GM04503 (cell line): ENCODE data around the gene MIA2.
"Not testable (repeated sequence)": the region's sequence is repeated elsewhere in the genome, so short reads cannot be mapped to it uniquely, and the experiment has no call there.

Experiments used
- DNase-seq: peaks from one replicate; pipeline ENCODE4 v3.0.0-alpha.2; 2012; ENCODE audit warnings: low read depth

Gene MIA2

DNA sequence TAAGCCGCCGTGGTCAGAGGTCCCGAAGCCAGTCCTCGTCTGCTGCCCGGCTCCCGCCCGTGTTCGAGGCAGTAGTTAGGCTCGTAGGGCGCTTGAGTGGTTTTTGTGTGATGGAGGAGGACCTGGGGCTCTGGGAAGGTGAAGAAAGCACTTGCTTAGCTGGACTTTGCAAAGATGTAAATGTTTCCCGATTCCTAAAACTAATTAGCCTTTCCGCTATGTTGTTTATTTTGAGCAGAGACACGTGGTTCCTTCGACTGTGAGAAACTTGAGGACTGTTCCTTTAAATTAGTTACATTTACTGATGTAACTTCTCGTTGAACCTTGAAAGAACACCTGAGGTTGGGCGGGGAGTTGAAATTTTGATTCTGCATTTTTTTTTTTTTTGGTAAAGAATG, 33.9 kb downstream of the MIA2 start:
- no peak for DNase-seq

DNA sequence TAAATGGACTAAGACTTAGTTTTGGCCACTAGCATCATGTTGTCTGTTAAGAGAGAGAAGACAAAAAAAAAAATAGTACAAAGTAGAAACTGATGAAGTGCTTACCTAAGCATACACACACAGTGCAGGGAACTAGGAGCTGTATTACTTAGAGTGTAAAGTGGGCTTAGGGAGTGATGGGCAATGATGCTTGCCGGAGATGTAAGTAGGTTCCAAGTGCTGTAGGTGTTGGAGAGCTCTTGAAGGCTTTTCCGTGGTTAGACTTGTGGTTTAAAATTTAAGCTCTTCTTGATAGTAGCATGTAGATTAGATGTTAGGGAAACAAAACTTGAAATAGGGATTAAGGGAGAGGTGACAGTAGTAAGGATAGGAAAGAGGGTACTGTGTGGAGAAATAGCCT, 34.7 kb downstream of the MIA2 start:
- no peak for DNase-seq

DNA sequence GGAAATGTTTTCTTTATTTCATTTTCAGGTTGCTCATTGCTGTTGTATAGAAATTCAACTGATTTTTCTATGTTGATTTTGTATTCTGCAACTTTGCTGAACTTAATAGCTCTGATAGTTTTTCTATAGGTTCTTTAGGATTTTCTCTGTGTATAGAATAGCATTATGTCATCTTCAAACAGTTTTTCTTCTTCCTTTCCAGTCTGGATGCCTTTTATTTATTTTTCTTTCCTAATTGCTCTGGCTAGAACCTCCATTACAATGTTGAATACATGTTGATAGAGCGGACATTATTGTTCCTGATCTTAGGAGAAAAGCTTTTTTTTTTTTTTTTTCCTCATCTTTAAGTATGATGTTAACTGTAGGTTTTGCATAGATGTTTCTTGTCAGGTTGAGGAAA, 39.2 kb downstream of the MIA2 start:
- no peak for DNase-seq

DNA sequence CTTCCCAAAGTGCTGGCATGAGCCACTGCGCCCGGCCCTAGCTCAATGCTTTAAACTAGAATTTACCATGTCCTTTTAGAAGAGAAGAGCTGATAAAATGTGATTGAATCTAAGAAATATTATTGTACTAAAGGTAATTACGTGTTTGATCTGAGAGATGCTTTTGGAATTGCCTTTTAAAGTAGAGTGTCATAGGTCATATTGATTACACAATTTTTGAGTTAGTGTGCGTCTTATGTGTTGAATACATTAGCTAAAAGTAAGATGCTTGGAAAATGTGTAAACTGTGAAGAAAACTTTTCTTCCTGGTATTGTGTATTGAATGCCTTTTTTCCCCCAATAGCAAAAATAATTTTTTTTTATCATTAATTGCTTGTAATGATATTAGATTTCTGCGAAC, 41.7 kb downstream of the MIA2 start:
- no peak for DNase-seq

DNA sequence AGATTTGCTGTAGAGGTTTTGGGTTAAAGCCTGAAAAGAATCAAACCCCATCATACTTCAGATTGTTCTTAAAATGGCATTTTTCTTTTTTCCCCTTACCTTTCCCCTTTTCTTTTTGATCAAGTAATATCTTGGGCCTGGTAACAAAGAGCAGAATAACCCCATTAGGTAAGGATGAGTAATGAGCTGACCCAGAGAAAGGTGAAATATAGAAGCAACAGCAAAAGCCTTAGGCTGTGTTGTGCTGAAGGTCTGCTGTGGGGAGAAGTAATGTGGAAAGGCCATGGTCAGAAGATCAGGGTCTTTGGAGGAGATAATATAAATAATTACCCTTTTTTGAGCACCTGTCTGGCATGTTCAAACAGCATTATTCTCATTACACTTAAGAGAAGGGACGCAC, 42.3 kb downstream of the MIA2 start:
- DNase-seq, result no peak

DNA sequence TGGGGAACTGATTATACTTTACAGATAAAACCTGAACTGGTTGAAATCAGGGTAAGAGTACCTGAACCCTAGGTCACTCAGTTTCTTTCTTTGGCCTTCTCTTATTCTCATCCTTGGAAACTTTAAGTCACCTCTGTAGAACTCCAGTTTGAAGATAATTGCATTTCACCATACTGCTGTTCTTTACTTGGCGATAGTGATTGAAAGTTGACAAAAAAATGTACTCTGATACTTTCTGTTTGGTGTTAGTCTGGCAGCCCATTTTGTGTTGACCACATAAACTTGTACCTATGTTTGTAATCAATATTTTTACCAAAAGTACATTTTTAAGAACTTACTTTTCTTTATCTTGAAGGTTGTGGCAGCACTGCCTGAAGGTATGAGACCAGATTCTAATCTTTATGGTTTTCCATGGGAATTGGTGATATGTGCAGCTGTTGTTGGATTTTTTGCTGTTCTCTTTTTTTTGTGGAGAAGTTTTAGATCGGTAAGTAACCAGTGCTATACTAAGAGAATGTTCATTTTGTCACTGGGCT, 42.9 kb downstream of the MIA2 start:
- DNase-seq, result no peak

DNA sequence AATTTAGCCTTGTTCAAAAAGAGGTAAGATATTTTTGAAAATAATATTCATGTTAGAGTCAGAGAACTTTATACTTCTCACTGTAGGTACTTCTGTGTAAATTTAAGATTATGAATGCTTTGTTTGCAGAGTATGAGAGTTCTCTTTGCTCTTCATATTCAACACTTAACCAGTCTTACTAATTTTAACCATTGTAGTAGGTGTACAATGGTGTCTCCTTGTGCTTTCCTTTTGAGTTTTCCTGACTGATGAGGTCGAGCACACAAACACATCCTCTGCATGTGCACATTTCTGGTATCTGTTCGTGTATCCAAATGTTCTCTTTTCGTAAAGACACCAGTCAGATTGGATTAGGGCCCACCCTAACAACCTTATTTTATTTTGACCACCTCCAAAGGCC, 45.8 kb downstream of the MIA2 start:
- DNase-seq, result no peak

DNA sequence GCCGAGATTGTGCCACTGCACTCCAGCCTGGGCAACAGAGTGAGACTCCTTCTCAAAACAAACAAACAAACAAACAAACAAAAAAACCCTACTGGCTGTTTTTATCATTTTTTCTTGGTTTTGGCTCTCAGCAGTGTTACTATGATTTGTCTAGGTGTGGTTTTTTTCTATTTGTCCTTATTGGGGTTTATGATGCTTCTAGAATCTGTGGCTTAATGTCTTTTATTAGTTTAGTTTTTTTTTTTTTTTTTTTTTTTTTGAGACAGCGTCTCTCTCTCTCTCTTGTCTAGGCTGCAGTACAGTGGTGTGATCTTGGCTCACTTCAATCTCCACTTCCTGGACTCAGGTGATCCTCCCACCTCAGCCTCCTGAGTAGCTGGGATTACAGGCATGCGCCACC, 47.0 kb downstream of the MIA2 start:
- DNase-seq, result not testable (repeated sequence)

DNA sequence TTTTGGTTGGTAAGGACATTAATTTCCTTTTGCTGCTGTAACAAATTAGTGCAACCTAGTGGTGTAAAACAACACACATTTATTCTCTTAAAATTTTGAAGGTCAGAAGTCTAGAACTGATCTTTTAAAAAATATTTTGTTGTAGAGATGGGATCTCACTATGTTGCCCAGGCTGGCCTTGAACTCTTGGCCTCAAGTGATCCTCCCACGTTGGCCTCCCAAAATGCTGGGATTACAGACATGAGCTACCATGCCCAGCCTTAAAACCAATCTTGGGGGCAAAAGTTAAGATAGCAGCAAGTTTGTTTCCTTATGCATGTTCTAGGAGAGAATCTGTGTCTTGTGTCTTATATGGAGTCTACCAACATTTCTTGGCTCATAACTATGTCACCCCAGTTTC, 55.8 kb downstream of the MIA2 start:
- DNase-seq, result no peak

DNA sequence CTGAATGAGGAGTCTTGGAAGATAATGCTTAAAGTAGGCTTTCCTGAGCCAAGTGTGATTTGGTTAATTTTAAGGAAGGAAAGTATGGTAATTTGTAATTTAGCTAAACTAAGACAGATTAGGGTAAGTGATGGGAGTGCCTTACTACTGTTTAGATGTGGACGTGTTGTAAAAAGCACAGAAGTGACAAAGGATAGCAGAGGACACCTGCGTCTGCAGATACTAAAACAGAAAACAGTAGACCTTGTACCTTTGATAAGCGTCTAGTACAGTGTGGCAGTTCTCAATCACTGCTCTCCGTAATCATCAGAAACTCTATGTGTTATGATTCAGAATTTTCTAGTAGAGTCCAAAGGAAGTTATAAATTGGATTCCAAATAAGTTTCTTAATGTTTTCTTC, 58.0 kb downstream of the MIA2 start:
- no peak for DNase-seq

DNA sequence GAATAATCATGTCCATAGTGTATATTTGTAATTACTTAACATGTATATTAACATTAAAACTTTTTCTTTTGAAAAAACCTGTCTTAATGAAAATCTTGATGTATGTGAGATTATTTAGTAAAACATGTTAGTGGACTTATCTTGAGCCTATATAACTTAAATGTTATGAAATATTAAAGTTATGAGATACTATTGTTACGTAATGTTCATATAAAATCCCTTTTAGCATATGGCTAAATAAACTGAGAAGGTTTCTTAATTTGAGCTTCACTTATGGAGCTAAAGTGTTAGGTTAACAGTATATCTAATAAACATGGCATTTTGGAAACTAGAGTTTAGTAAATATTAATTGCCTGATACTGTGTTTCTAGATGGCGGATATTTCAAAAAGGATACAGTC, 59.9 kb downstream of the MIA2 start:
- no peak for DNase-seq

DNA sequence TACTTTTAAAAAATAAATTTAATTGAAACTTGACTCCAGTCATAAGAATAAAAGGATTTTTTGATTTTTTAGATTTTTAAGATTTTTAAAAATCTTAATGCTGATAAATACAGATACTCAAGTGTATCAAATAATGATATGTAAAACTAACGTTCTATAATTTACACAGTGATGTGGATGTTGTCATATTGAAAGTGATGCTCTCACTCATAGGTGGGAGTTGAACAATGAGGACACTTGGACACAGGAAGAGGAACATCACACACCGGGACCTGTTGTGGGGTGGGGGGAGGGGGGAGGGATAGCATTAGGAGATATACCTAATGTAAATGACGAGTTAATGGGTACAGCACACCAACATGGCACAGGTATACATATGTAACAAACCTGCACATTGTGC, 66.7 kb downstream of the MIA2 start:
- DNase-seq, result not testable (repeated sequence)

DNA sequence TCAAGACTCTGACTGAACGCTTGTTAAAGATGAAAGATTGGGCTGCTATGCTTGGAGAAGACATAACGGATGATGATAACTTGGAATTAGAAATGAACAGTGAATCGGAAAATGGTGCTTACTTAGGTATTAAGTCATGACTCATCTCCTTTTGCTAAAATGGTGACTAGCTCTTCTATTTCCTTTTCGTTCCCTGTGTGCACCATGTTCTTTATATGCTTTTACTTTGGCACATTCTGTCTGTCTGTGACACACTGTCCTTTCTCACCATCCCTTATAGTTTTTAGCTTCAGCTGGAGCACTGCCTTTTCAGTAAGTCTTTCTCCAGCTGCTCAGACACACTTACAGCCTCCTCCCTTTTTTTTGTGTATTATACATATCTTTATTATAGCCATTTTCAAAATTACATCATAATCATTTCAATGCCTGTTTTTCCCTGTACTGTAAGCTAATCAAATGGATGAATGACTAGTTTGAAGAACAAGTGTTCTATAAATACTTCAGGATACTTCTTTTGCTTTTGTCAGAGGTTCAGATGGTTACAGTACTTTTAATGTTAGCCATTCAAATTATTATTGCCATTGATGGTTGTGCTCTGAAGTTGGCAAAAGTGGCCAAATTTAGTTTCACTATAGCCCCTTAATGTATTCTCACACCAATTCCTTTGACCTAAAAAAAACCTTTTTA, 68.6 kb downstream of the MIA2 start:
- DNase-seq, result no peak

DNA sequence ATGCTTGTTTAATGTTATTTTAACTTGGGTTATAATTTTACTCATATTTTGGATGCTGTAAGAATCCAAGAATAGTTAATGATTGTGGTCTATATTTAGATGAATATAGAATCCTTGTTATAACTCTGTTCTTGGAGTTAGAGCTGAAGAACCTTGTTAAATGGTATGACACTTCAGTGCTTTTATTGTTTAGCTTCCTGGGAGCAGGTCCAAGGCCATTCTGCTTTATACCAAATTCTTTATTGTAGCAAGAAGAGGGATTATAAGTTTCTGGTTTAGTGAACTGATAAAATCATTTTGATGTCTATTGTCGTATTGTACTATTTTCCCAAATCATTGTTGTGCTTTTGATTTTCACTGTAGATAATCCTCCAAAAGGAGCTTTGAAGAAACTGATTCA, 69.4 kb downstream of the MIA2 start:
- DNase-seq, result no peak

DNA sequence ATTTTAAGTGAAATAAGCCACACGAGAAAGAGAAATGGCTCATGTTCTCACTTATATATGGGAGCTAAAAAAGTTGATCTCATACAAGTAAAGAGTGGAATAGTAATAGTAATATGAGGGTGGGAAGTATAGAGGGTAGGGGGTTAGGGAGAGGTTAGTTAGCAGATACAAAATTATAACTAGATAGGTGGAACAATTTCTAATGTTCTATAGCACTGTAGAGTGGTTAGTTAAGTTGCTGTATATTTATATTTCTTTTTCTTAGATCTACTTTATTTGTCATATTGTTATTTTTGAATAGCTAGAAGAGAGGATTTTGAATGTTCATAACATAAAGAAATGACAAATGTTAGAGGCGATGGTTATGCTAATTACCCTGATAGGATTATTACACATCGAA, 74.1 kb downstream of the MIA2 start:
- DNase-seq, result no peak

DNA sequence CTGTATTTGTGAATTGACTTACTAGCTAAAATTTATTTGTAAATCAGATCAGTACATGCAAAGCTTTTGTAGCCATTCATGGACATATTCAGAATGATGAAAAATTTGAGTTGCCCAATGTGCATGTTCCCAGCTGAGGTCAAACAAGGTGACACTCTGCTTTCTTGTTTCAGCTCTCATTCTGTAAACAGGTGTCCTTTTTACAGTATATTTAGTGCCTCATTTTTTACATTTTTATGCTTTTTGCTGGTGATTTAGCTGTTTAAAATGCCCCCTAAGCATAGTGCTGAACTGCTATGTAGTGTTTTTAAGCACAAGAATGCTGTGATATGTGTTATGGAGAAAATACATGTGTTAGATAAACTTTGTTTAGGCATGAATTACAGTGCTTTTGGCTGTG, 76.3 kb downstream of the MIA2 start:
- DNase-seq, result no peak

DNA sequence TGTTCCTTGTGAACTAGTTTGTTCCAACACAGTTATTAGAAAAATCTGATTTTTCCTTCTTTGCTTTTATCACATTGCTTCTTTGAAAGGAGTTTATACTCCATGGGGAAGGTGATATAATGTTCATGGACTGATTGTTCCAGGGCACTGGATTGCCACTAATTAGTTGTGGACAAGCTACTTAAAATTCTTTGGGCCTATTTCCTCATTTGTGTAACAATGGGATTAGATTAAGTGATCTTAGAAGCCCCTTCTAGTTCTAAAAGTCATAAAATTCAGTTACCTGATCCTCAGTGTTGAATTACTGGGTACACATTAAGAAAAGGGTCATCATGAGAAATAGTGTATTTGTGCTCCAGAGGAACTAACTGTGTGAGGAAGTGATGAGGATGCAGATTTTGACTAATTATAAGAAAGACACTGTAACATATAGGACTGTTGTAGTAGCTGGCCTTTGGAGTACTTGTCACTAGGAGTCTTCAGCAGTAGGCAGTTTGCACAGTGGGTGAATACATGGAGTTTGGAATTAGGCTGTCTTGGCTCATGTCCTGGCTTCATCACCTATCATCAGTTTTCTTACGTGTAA, 82.2 kb downstream of the MIA2 start:
- no peak for DNase-seq

DNA sequence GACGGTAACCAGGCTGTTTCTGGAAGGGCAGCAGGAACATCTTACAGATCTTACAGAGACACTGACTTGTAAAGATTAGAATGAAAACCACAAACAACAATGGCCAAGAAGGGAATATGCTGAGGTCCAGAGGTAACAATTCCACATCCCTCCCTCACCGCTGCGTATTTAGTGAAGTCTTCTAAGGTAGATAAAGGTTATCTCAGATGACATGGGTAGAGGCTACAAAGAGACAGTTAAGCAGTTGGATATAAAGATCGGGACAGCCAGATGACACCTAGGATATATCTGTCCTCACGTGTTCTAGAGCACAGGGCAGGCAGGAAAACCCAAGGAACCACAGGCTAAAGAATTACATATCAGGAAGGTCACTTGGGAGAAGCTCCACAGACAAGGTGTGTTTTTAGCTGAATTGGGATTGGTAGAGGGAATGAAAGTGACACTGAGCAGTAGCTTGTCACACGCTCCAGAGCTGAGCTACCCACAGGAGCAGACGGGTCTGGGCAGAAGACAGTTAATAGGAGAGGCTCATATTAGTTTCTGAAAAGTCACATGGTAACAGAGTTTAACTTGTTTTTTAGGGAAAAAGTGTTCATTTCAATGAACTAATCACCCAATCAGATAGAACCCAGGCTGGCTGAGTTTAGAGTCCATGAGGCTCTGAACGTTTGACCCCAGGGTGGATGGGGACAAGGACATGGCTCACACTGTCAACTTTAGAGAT, 83.3 kb downstream of the MIA2 start:
- no peak for DNase-seq

DNA sequence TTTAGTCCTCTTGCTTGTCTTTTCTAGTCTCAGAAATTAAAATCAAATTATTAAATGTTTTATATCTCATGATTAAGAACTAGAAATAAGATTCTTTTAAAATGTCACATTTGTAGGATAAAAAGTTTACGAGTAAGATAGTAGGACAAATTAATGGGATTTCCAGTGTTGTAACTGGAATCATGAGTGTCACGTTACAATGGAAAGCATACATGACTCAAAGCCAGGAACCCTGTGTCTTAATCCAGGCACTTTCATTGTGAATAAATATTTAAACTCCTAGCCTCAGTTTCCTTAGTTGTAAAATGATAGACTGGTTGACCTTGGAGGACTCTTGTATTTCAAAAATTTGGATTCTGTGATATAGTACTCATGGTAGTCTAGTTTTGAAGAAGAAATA, 84.9 kb downstream of the MIA2 start:
- no peak for DNase-seq

DNA sequence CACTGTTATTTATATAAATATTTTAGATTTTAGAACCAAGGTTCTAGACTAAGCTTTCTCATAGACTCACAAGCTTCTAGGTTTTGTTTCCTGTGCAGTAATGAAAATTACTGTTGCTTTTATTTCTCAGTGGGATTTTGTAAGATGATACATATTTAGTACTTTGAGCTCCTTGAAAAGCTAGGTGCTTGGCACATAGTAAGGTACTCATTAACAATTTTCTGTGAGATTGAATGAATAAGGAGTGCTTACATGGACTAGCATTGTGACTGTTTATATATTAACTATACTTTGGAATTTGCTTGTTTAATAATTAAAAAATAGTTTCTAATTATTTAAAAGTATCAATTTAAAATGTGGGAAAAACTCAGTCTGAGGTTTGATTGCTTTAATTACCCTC, 85.7 kb downstream of the MIA2 start:
- no peak for DNase-seq

DNA sequence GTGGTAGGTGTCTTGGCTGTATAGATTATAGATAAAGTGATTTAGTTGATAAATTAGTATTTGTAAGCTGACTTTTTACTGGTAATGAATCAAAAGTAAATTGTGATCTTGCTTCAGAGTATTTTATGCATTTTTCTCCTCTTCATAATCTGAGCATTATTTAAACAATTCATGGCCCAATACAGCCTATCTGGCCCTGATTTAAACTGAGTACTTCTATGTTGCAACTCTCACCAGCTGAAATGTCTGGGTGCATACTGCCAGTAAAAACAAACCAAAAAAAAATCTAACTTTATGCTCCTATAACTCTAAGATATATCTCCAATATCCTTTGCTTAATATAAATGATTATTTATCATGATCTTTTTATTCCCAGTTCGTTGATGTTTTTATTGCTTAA, 86.6 kb downstream of the MIA2 start:
- DNase-seq, result no peak

DNA sequence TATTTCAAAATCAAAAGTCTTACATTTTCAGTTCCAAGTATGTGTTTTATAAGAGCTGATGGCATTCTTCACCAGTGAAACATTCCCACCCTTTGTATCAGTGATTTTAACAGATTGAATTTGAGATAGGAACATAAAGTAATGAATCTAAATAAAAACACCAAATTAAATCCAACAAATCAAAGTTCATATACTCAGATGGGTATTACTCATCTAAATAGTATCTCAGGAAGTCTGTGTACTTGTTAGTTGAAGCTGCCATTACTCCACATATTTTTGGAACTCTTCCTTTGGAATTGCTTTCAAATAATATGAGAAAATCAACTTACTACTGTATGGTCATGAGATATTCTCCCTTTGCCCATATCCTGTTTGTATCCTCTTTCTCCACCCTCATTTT, 89.1 kb downstream of the MIA2 start:
- DNase-seq, result peak; percentile 26

DNA sequence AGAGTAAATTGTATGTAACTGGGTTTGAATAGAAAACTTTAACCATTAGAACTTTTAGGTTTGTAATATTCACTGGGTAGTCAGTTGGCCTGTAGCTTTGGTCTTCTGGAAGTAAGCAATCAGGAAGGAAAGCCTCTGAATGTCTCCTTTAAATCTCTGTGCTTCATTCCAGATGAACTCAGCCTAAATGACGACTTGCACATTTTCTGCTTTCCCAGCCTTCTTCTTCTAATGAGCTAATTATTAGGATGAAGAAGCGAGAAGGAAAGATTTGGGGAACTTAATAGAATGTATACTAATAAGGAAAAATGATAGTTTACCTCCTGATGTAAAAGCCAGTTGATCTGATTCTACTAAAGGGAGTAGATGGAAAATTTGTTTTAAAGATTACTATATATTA, 90.4 kb downstream of the MIA2 start:
- no peak for DNase-seq

DNA sequence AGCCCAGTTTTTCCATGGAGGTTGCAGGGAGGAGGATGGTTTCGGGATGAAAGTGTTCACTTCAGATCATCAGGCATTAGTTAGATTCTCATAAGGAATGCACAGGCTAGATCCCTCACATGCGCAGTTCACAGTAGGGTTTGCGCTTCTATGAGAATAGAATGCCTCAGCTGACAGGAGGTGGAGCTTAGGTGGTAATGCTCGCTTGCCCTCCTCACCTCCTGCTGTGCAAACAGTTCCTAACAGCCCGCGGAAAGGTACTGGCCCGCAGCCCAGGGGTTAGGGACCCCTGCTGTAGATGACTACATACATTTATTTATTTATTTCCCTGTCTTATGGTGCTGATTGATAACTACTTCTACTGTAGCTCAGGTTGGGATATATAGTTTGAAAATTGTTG, 105.3 kb downstream of the MIA2 start:
- DNase-seq, result no peak
